KMS-11 (cell line): ENCODE data around the gene ADGRV1.

Experiments
- H2AFZ ChIP-seq: fragments of 200-600 bp; sonication (generic); 2 replicates; pipeline ENCODE4 v1.6.1; 2016; ENCODE audit warnings: antibody characterized with exemption, mixed run types, low read depth
- H3K27ac ChIP-seq: fragments of 200-600 bp; sonication (generic); 2 replicates; pipeline ENCODE4 v1.6.1; 2016; ENCODE audit warnings: mild to moderate bottlenecking, mixed run types
- H3K27me3 ChIP-seq: fragments of 200-600 bp; sonication (generic); 2 replicates; pipeline ENCODE4 v1.6.1; 2017; ENCODE audit warnings: mild to moderate bottlenecking, low read depth, mixed run types, moderate library complexity; ENCODE audit not compliant: insufficient read depth
- H3K36me3 ChIP-seq: fragments of 200-600 bp; sonication (generic); 2 replicates; pipeline ENCODE4 v1.6.1; 2017; ENCODE audit warnings: mild to moderate bottlenecking, mixed run types; ENCODE audit not compliant: insufficient read depth
- H3K4me1 ChIP-seq: fragments of 200-600 bp; sonication (generic); 2 replicates; pipeline ENCODE4 v1.6.1; 2016; ENCODE audit warnings: mild to moderate bottlenecking, low read depth, mixed run types; ENCODE audit not compliant: poor library complexity, severe bottlenecking
- H3K4me2 ChIP-seq: fragments of 200-600 bp; sonication (generic); 2 replicates; pipeline ENCODE4 v1.7.0; 2016; ENCODE audit warnings: mild to moderate bottlenecking, mixed run types
- H3K4me3 ChIP-seq: fragments of 200-600 bp; sonication (generic); IDR thresholded peaks from 2 replicates; pipeline ENCODE4 v1.6.1; 2017; ENCODE audit warnings: low read depth, low read length, mixed read lengths; ENCODE audit not compliant: insufficient read depth
- H3K79me2 ChIP-seq: fragments of 200-600 bp; sonication (generic); 2 replicates; pipeline ENCODE4 v1.6.1; 2016; ENCODE audit warnings: low read depth, mixed run types; ENCODE audit not compliant: insufficient read depth
- H3K9ac ChIP-seq: fragments of 200-600 bp; sonication (generic); 2 replicates; pipeline ENCODE4 v1.6.1; 2016; ENCODE audit warnings: mild to moderate bottlenecking, mixed run types
- H4K20me1 ChIP-seq: fragments of 200-600 bp; sonication (generic); 2 replicates; pipeline ENCODE4 v1.6.1; 2016; ENCODE audit warnings: mild to moderate bottlenecking, mixed run types; ENCODE audit not compliant: insufficient read depth
- CTCF ChIP-seq: fragments of 200-600 bp; sonication (generic); conservative IDR thresholded peaks from 2 replicates; pipeline ENCODE4 v1.6.1; 2017; ENCODE audit warnings: low read depth, mild to moderate bottlenecking, antibody characterized with exemption, low read length, moderate library complexity, mixed read lengths

Gene ADGRV1

DNA sequence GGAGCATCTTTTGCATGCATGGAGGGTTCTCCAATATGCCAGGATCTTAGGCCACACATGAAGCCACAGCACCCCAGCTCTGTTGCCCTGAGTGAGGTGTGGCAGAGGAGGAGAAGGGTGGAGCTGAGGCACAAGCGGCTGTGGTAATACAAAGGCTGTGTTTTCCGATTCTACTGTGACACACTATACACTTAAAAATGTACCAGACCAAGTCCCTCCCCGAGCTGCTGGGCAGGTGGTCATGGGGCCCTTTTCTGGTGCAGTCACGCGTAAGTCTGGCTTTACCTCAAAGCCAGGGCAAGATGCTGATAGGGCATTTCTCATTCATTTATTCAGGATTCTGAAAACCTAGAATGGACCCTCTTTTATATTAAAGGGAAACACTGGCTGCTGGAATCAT, 3.7 kb downstream of the ADGRV1 start:
- Histone ChIP-seq H4K20me1 (no peaks in the 10 kb centered on the region), H3K4me2 (no peak overlapping the region), H3K27me3 (no peaks in the 10 kb centered on the region), H3K79me2 (no peaks in the 10 kb centered on the region), H3K4me1 (no peaks in the 10 kb centered on the region), H3K4me3 (no peak overlapping the region), H2AFZ (no peak overlapping the region), H3K27ac (no peak overlapping the region), H3K9ac (no peak overlapping the region), H3K36me3 (no peaks in the 10 kb centered on the region)
- no peak for TF ChIP-seq CTCF

DNA sequence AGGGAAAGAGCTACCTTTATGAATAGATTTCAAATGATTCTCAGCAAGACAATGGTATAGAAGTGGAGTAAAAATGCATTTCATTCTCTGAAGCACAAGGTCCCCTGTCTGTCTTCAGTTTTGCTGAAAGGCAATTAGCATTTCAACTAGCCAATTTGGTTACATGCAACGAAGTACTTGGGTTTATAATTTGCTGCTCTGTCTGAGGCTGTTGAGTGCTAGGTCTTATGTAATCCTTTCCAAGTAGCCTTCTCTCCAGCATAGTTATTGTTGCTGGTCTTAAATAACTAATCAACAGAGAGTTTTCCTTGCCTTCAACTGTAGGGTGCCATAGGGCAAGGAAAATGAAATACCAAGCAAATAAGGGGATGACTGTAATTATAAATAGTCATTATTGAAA, 4.5 kb downstream of the ADGRV1 start:
- no peak overlapping the region for H3K4me2 ChIP-seq
- H3K4me1 ChIP-seq, result no peaks in the 10 kb centered on the region
- no peak overlapping the region for H3K9ac ChIP-seq
- H4K20me1 ChIP-seq, result no peaks in the 10 kb centered on the region
- H3K27me3 ChIP-seq, result no peaks in the 10 kb centered on the region
- H2AFZ ChIP-seq, result no peak overlapping the region
- H3K36me3 ChIP-seq, result no peaks in the 10 kb centered on the region
- H3K79me2 ChIP-seq, result no peaks in the 10 kb centered on the region
- no peak for TF ChIP-seq CTCF
- H3K27ac ChIP-seq, result no peak overlapping the region
- no peak overlapping the region for H3K4me3 ChIP-seq

GRCh38 chr5:90565491-90565890, 6.9 kb downstream of the ADGRV1 start:
- TF ChIP-seq CTCF, result no peak
- Histone ChIP-seq H3K4me1 (no peaks in the 10 kb centered on the region), H2AFZ (no peak overlapping the region), H3K79me2 (no peaks in the 10 kb centered on the region), H3K27ac (no peak overlapping the region), H3K9ac (no peak overlapping the region), H3K36me3 (no peaks in the 10 kb centered on the region), H3K4me3 (no peak overlapping the region), H4K20me1 (no peaks in the 10 kb centered on the region), H3K4me2 (no peak overlapping the region), H3K27me3 (no peaks in the 10 kb centered on the region)

GRCh38 chr5:90569084-90569483, 10.5 kb downstream of the ADGRV1 start:
- no peaks in the 10 kb centered on the region for H3K36me3 ChIP-seq
- H3K79me2 ChIP-seq, result no peaks in the 10 kb centered on the region

More at GRCh38 chr5:90569084-90569483, 10.5 kb downstream of the ADGRV1 start:
- Histone ChIP-seq H3K27me3 (no peaks in the 10 kb centered on the region), H3K4me3 (no peak overlapping the region), H3K9ac (no peak overlapping the region), H3K27ac (no peak overlapping the region), H2AFZ (no peak overlapping the region), H4K20me1 (no peaks in the 10 kb centered on the region), H3K4me2 (no peak overlapping the region), H3K4me1 (no peaks in the 10 kb centered on the region)
- no peak for TF ChIP-seq CTCF
